HepG2 (cell line): Measurements from ENCODE around the gene NUP93. TPM values are rescaled to one million over a fixed set of nuclear protein-coding genes. Genes with fewer than 3 reads are reported as not detected.
A peak's percentile ranks its signal among the peaks of the same experiment; 100 is the strongest.

ENCODE experiments used
- CEBPG ChIP-seq: IDR thresholded peaks from 2 replicates; pipeline ENCODE4 v1.6.1; 2016
- HES4 ChIP-seq: sonication (generic); formaldehyde crosslinking; IDR thresholded peaks from 2 replicates; pipeline ENCODE4 v1.9.0; 2021; ENCODE audit warnings: mild to moderate bottlenecking, missing genetic modification reagents, borderline replicate concordance
- NPAS2 ChIP-seq: sonication (generic); formaldehyde crosslinking; IDR thresholded peaks from 2 replicates; pipeline ENCODE4 v1.8.0; 2022; ENCODE audit warnings: mild to moderate bottlenecking, missing genetic modification reagents, borderline replicate concordance
- RCOR2 ChIP-seq: IDR thresholded peaks from 2 replicates; pipeline ENCODE4 v1.6.1; 2016; ENCODE audit warnings: missing biosample characterization, missing genetic modification reagents
- SPEN ChIP-seq: sonication (generic); formaldehyde crosslinking; IDR thresholded peaks from 2 replicates; pipeline ENCODE4 v1.5.1; 2020; ENCODE audit warnings: low read depth, mild to moderate bottlenecking, missing genetic modification reagents
- ZKSCAN8 ChIP-seq: IDR thresholded peaks from 2 replicates; pipeline ENCODE4 v1.6.1; 2016; ENCODE audit warnings: borderline replicate concordance, missing genetic modification reagents, missing compliant biosample characterization
- ZNF33B ChIP-seq: sonication (generic); formaldehyde crosslinking; IDR thresholded peaks from 2 replicates; pipeline ENCODE4 v1.5.1; 2020; ENCODE audit warnings: mild to moderate bottlenecking, missing genetic modification reagents
- ZNF564 ChIP-seq: sonication (generic); formaldehyde crosslinking; IDR thresholded peaks from 2 replicates; pipeline ENCODE4 v1.8.1; 2023; ENCODE audit warnings: mild to moderate bottlenecking, missing genetic modification reagents
- polyA plus RNA-seq, 8 experiments: library from polyadenylated mRNA; depleted of rRNA in 3 of 8; stranded (reverse) in 7 of 8; unstranded in 1 of 8; fragments of >200 nt; fragmentation: Illumina TruSeq in 4 of 8; extraction: Trizol in 4 of 8; gene quantifications; 2 replicates each; pipeline versions ENCODE4 v1.2.1 to v1.2.3, GENCODE V29; 2011 to 2016; ENCODE audit warnings: low read depth in 4 of 8, missing spikeins in 1 of 8, mixed read lengths in 1 of 8; ENCODE audit not compliant: insufficient read depth in 1 of 8
- total RNA-seq, 5 experiments: library from RNA; depleted of rRNA; stranded (reverse); fragments of >200 nt; fragmentation: Illumina TruSeq; extraction: Trizol; gene quantifications; 2 replicates each; pipeline ENCODE4 v1.2.3, GENCODE V29; 2016; ENCODE audit warnings: low read depth in 1 of 5
- TF ChIP-seq, protein P1 (sequence below): sonication (generic); formaldehyde crosslinking; IDR thresholded peaks from 2 replicates; pipeline ENCODE4 v1.5.0; 2020; ENCODE audit warnings: mild to moderate bottlenecking, missing genetic modification reagents
- TF ChIP-seq, protein P2 (sequence below): sonication (generic); formaldehyde crosslinking; conservative IDR thresholded peaks from 2 replicates; pipeline ENCODE4 v1.4.0; 2020; ENCODE audit warnings: missing genetic modification reagents
- TF ChIP-seq, protein P3 (sequence below): sonication (generic); formaldehyde crosslinking; IDR thresholded peaks from 2 replicates; pipeline ENCODE4 v1.4.0; 2020; ENCODE audit warnings: mild to moderate bottlenecking, missing genetic modification reagents
- TF ChIP-seq, protein P4 (sequence below): sonication (generic); formaldehyde crosslinking; IDR thresholded peaks from 2 replicates; pipeline ENCODE4 v1.4.0; 2020; ENCODE audit warnings: mild to moderate bottlenecking, missing genetic modification reagents, borderline replicate concordance
- TF ChIP-seq, protein P5 (sequence below), 2 experiments: fragments of 450-650 bp in 1 of 2; sonication (generic) in 1 of 2; formaldehyde crosslinking; IDR thresholded peaks; 2 replicates each; pipeline versions ENCODE4 v1.5.0 to v1.8.0; 2020 to 2022; ENCODE audit warnings: mild to moderate bottlenecking in 1 of 2, missing genetic modification reagents in 1 of 2
- TF ChIP-seq, protein P6 (sequence below): sonication (generic); formaldehyde crosslinking; IDR thresholded peaks from 2 replicates; pipeline ENCODE4 v1.9.0; 2021; ENCODE audit warnings: missing genetic modification reagents, borderline replicate concordance

Gene NUP93
- total and polyA plus RNA-seq, 2 of the 13 experiments (the other 11 are each of a cell fraction or from before 2014, with no cell fraction given) = 58.5 to 140 TPM

DNA sequence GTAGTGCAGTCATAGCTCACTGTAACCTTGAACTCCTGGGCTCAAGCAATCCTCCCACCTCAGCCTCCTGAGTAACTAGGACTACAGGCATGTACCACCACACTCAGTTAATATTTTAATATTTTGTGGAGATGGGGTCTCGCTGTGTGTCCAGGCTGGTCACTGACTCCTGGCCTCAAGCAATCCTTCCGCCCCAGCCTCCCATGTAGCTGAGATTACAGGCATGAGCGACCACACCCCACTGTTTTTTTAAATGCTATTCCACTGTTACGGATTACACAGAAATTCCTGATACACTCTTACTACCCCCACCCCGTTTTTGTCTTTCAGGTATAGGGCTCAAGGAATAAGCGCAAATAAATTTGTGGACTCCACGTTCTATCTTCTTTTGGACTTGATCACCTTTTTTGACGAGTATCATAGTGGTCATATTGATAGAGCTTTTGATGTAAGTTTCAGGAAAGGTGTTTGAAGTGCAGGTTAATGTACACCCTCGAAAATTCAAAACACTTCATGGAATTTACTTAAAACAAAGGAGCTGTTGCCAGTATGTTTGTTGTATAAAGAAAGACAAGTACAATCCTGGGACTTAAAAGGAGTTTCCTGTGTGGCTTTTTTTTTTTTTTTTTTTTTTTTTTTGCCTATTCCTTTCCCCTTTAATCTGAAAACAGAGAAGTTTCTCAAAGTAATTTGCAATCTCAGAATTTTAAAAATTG lies 108.9 kb downstream of the NUP93 start (continued):
- TF ChIP-seq CEBPG (CRISPR knock-in tag) (peak; percentile 41), ZNF564 (no peak), RCOR2 (CRISPR knock-in tag) (0 out of 2 replicates have a peak, but pooled peaks have one; percentile 23), ZKSCAN8 (CRISPR knock-in tag) (0 out of 2 replicates have a peak, but pooled peaks have one; percentile 19), SPEN (CRISPR knock-in tag) (no peak), HES4 (CRISPR knock-in tag) (no peak), NPAS2 (CRISPR knock-in tag) (no peak), ZNF33B (CRISPR knock-in tag) (no peak)
- TF ChIP-seq, protein P1, sequence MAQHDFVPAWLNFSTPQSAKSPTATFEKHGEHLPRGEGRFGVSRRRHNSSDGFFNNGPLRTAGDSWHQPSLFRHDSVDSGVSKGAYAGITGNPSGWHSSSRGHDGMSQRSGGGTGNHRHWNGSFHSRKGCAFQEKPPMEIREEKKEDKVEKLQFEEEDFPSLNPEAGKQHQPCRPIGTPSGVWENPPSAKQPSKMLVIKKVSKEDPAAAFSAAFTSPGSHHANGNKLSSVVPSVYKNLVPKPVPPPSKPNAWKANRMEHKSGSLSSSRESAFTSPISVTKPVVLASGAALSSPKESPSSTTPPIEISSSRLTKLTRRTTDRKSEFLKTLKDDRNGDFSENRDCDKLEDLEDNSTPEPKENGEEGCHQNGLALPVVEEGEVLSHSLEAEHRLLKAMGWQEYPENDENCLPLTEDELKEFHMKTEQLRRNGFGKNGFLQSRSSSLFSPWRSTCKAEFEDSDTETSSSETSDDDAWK = no peak
- TF ChIP-seq, protein P2, sequence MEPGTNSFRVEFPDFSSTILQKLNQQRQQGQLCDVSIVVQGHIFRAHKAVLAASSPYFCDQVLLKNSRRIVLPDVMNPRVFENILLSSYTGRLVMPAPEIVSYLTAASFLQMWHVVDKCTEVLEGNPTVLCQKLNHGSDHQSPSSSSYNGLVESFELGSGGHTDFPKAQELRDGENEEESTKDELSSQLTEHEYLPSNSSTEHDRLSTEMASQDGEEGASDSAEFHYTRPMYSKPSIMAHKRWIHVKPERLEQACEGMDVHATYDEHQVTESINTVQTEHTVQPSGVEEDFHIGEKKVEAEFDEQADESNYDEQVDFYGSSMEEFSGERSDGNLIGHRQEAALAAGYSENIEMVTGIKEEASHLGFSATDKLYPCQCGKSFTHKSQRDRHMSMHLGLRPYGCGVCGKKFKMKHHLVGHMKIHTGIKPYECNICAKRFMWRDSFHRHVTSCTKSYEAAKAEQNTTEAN (CRISPR knock-in tag) = no peak
- TF ChIP-seq, protein P3, sequence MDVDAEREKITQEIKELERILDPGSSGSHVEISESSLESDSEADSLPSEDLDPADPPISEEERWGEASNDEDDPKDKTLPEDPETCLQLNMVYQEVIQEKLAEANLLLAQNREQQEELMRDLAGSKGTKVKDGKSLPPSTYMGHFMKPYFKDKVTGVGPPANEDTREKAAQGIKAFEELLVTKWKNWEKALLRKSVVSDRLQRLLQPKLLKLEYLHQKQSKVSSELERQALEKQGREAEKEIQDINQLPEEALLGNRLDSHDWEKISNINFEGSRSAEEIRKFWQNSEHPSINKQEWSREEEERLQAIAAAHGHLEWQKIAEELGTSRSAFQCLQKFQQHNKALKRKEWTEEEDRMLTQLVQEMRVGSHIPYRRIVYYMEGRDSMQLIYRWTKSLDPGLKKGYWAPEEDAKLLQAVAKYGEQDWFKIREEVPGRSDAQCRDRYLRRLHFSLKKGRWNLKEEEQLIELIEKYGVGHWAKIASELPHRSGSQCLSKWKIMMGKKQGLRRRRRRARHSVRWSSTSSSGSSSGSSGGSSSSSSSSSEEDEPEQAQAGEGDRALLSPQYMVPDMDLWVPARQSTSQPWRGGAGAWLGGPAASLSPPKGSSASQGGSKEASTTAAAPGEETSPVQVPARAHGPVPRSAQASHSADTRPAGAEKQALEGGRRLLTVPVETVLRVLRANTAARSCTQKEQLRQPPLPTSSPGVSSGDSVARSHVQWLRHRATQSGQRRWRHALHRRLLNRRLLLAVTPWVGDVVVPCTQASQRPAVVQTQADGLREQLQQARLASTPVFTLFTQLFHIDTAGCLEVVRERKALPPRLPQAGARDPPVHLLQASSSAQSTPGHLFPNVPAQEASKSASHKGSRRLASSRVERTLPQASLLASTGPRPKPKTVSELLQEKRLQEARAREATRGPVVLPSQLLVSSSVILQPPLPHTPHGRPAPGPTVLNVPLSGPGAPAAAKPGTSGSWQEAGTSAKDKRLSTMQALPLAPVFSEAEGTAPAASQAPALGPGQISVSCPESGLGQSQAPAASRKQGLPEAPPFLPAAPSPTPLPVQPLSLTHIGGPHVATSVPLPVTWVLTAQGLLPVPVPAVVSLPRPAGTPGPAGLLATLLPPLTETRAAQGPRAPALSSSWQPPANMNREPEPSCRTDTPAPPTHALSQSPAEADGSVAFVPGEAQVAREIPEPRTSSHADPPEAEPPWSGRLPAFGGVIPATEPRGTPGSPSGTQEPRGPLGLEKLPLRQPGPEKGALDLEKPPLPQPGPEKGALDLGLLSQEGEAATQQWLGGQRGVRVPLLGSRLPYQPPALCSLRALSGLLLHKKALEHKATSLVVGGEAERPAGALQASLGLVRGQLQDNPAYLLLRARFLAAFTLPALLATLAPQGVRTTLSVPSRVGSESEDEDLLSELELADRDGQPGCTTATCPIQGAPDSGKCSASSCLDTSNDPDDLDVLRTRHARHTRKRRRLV (CRISPR knock-in tag) = no peak
- TF ChIP-seq, protein P4, sequence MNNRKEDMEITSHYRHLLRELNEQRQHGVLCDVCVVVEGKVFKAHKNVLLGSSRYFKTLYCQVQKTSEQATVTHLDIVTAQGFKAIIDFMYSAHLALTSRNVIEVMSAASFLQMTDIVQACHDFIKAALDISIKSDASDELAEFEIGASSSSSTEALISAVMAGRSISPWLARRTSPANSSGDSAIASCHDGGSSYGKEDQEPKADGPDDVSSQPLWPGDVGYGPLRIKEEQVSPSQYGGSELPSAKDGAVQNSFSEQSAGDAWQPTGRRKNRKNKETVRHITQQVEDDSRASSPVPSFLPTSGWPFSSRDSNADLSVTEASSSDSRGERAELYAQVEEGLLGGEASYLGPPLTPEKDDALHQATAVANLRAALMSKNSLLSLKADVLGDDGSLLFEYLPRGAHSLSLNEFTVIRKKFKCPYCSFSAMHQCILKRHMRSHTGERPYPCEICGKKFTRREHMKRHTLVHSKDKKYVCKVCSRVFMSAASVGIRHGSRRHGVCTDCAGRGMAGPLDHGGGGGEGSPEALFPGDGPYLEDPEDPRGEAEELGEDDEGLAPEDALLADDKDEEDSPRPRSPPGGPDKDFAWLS (CRISPR knock-in tag) = no peak
- TF ChIP-seq, protein P5, sequence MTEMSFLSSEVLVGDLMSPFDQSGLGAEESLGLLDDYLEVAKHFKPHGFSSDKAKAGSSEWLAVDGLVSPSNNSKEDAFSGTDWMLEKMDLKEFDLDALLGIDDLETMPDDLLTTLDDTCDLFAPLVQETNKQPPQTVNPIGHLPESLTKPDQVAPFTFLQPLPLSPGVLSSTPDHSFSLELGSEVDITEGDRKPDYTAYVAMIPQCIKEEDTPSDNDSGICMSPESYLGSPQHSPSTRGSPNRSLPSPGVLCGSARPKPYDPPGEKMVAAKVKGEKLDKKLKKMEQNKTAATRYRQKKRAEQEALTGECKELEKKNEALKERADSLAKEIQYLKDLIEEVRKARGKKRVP (CRISPR knock-in tag; IDR thresholded peaks at IDR 0.05) = no peak
- TF ChIP-seq, protein P6, sequence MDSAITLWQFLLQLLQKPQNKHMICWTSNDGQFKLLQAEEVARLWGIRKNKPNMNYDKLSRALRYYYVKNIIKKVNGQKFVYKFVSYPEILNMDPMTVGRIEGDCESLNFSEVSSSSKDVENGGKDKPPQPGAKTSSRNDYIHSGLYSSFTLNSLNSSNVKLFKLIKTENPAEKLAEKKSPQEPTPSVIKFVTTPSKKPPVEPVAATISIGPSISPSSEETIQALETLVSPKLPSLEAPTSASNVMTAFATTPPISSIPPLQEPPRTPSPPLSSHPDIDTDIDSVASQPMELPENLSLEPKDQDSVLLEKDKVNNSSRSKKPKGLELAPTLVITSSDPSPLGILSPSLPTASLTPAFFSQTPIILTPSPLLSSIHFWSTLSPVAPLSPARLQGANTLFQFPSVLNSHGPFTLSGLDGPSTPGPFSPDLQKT = no peak
